Small intestine (tissue), 7 donors: ENCODE data around the gene CALHM1. TPM values are rescaled to one million over a fixed set of nuclear protein-coding genes. Genes with fewer than 3 reads are reported as not detected.

Source experiments
- DNase-seq, 2 donors: peaks; one replicate each; pipeline versions ENCODE4 v3.0.0 to v3.0.0-alpha.2; 2013
- FAIRE-seq: peaks from 2 replicates; lab custom pipeline; 2012; peaks lifted over from hg19 to GRCh38; lab: Jason Lieb, UNC
- H3K27ac ChIP-seq, 3 donors: one replicate each; pipeline ENCODE4 v1.5.1; 2013; ENCODE audit warnings: low read length in 2 of 3, mild to moderate bottlenecking in 2 of 3, control low read depth in 1 of 3, inconsistent platforms in 1 of 3, low read depth in 1 of 3, moderate library complexity in 1 of 3
- H3K27me3 ChIP-seq, 3 donors: one replicate each; pipeline ENCODE4 v1.6.1; 2013; ENCODE audit warnings: low read length in 3 of 3, inconsistent platforms in 1 of 3; ENCODE audit not compliant: control insufficient read depth in 3 of 3, insufficient read depth in 3 of 3
- H3K36me3 ChIP-seq, 3 donors: one replicate each; pipeline ENCODE4 v1.6.1; 2013; ENCODE audit warnings: low read length in 3 of 3, inconsistent platforms in 1 of 3, low read depth in 1 of 3, mild to moderate bottlenecking in 1 of 3, moderate library complexity in 1 of 3; ENCODE audit not compliant: control insufficient read depth in 3 of 3, insufficient read depth in 2 of 3
- H3K4me1 ChIP-seq, 3 donors: one replicate each; pipeline ENCODE4 v1.6.1; 2013; ENCODE audit warnings: low read length in 2 of 3, inconsistent platforms in 1 of 3, low read depth in 1 of 3, mild to moderate bottlenecking in 1 of 3, moderate library complexity in 1 of 3; ENCODE audit not compliant: control insufficient read depth in 3 of 3, insufficient read depth in 2 of 3
- H3K4me3 ChIP-seq, 3 donors: one replicate each; pipeline ENCODE4 v1.5.1; 2013; ENCODE audit warnings: low read length in 3 of 3, control low read depth in 1 of 3, inconsistent platforms in 1 of 3, low read depth in 1 of 3, mild to moderate bottlenecking in 1 of 3, moderate library complexity in 1 of 3
- H3K9me3 ChIP-seq, 2 donors: one replicate each; pipeline ENCODE4 v1.6.1; 2013; ENCODE audit warnings: low read depth in 1 of 2, low read length in 1 of 2; ENCODE audit not compliant: control insufficient read depth in 2 of 2, insufficient read depth in 1 of 2
- WGBS, 3 donors: extraction: QIAGEN DNeasy Blood & Tissue Kit; methylation state at CpG; one replicate each; pipeline ENCODE4 v1.1.7; 2013; 5-methylcytosine and 5-hydroxymethylcytosine counted together
- polyA plus RNA-seq, 4 donors: library from polyadenylated mRNA; stranded (reverse) in 3 of 4; unstranded in 1 of 4; fragments of 200-250 nt in 3 of 4; fragments of 120-200 nt in 1 of 4; gene quantifications; one replicate each; pipeline versions ENCODE4 v1.2.1 to v1.2.3, GENCODE V29; 2013
- donor health status: healthy with polysubstance abuse.
- donor health status: control.
- donor health status: control.
- donor health status: Bipolar disorder and iron deficiency.
- donor health status: healthy.

CALHM1 gene
- polyA plus RNA-seq, 4 donors = 0.03 to 0.06 TPM; not detected in 2

DNA sequence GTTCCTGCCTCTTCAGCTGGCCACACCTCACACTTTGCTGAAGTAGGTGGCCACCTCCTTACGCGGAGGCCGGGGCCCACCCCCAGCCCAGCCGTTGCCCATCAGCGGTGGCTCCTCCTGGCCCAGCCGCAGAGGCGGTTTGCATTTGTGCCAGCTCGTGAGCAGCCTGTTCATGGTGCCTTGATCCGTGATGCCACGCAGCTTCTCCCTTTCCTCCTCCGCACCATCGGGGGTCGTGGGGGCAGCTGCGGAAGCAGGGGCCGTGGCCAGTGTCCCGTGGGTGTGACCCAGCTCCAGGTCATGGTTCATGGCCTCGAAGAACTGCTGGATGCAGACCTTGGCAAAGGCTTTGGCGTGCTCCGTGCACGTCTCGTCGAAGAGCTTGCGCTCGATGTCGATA lies 3.5 kb downstream of the CALHM1 start:
- H3K27ac ChIP-seq = no peak overlapping the region
- peaks cover 0 to 3% (median 0%) of the 10 kb centered on the region in 3 donors for H3K36me3 ChIP-seq
- DNase-seq = no peak
- no peaks in the 10 kb centered on the region for H3K9me3 ChIP-seq
- H3K4me1 ChIP-seq = peaks cover 0 to 6% (median 0%) of the 10 kb centered on the region in 3 donors
- H3K27me3 ChIP-seq = no peaks in the 10 kb centered on the region
- FAIRE-seq = no peak
- H3K4me3 ChIP-seq = no peak overlapping the region
- WGBS, 3 donors = 85 to 90% (median 86%) methylated on average over 25 of the region's 25 CpGs

DNA sequence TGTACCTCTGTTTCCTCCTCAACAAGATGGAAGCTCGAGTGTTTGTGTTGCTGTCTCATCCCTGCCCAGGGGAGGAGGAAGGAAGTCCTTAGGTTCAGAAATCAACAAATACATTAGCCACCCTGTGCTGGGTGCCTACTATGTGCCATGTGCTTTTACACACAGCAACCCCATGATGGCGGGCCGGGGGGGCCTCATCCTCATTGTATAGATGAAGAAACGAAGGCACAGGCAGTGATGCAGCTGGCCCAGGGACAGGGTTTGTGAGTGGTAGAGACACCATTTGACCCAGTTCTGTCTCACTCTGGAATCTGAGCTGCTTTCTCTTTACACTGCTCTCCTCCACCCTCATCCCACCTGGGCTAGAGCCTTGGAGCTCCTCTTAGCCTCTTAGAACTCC lies 4.7 kb downstream of the CALHM1 start:
- Histone ChIP-seq H3K27me3 (no peaks in the 10 kb centered on the region), H3K9me3 (no peaks in the 10 kb centered on the region), H3K27ac (no peak overlapping the region), H3K36me3 (peaks cover 0 to 14% (median 0%) of the 10 kb centered on the region in 3 donors), H3K4me1 (peaks cover 0 to 6% (median 0%) of the 10 kb centered on the region in 3 donors), H3K4me3 (no peak overlapping the region)
- FAIRE-seq = no peak
- WGBS, 3 donors = 79 to 93% (median 82%) methylated on average over 4 of the region's 4 CpGs
- no peak for DNase-seq

DNA sequence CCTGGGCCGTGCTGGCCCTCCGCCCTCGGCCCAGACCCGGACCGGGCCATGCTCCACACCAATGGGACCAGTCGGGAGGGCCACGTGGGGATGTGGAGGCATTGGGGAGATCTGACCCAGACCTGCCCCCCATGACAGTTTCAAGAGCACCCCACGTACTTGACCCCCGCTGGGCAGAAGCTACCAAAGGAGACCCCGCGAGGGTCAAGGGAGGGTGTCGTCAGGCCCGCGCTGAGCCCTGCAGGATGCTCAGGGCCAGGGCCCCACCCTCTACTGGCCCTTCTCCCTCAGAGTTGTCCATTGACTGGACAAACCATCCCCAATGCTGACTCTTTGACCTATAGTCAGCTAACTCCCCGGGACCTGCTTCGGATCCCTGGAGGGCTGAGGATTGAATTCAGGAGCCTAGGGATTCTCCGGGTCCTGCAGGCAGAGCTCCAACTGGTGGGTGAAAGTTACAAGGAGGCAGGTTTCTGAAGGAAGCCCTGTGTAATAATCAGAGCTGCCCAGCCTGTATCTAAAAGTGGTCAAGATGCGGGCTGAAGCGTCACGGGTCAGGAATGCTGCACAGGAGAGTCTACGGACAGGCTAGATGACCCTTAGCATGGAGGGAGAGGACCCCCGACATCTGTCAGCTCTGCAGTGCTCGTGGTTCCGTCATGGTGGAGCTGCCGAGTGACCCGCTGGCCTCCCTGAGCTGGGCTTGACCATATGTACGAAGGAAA lies 6.0 kb downstream of the CALHM1 start:
- Histone ChIP-seq H3K36me3 (peaks cover 0 to 20% (median 1%) of the 10 kb centered on the region in 3 donors), H3K9me3 (no peaks in the 10 kb centered on the region), H3K4me3 (peak overlapping the region; percentile 55 to 67 (median 57)), H3K27ac (peak overlapping the region in 1 of 3 donors; percentile 89), H3K27me3 (no peaks in the 10 kb centered on the region), H3K4me1 (peaks cover 0 to 6% (median 0%) of the 10 kb centered on the region in 3 donors)
- FAIRE-seq (no peak), DNase-seq (no peak)
- WGBS, 3 donors = 27 to 33% (median 30%) methylated on average over 27 of the region's 27 CpGs

GRCh38 chr10:103451831-103452505 lies 6.7 kb downstream of the CALHM1 start, which contains the start of gene CALHM2:
CALHM2 (minus strand) TSS chr10:103452370; CDS start chr10:103449941, 2,429 bp downstream.
- H3K27ac ChIP-seq = peak within 1 kb of the TSS; percentile 36 to 89 (median 65)
- FAIRE-seq (no peak), DNase-seq (peak; percentile 40 to 70)
- peak within 1 kb of the TSS; percentile 55 to 67 (median 57) for H3K4me3 ChIP-seq
- peaks cover 0 to 27% (median 3%) of the 10 kb centered on the region in 3 donors for H3K36me3 ChIP-seq
- peaks cover 0 to 6% (median 0%) of the 10 kb centered on the region in 3 donors for H3K4me1 ChIP-seq
- H3K27me3 ChIP-seq = no peaks in the 10 kb centered on the region
- H3K9me3 ChIP-seq = no peaks in the 10 kb centered on the region
- 1% methylated on average over 22 to 32 of the region's 32 CpGs for WGBS, 3 donors

DNA sequence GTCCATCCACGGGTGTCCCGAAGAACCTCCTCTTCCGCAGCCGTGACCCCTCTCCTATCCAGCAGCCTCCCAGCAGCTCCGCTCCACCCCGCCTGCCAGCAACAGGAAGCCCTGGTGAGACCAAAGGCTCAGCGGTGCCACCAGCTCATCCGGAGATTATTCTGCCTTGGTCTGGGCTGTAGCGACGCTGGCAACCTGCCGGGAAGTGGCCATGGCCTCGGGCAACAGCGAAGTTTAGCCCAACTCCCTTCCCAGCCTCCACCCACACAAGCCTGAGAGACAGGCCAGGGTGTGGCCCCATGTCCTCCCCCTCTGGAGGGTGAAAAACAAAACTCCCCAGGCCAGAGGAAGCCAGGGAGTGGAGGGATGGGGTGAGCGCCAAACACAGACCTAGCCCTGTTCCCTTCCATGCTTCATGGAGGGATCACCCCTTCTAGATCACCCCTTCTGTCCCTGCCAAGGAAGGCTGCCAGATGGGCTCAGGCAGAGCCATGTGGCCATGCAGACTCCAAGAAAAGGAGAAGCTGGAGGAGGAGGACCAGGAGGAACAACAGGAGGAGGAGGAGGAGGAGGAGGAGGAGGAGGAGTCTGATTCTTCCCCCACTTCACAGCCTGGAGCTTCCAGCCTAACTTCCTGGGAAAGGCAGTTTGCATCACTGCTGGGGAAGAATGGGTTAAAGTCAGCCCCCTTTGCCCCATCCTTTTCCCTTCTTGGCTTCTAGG lies 7.4 kb downstream of the CALHM1 start:
- no peaks in the 10 kb centered on the region for H3K27me3 ChIP-seq
- peaks cover 0 to 6% (median 0%) of the 10 kb centered on the region in 3 donors for H3K4me1 ChIP-seq
- FAIRE-seq (no peak), DNase-seq (peak in 1 of 2 donors; percentile 17)
- peak overlapping the region; percentile 36 to 89 (median 65) for H3K27ac ChIP-seq
- 32 to 54% (median 51%) methylated on average over 14 of the region's 14 CpGs for WGBS, 3 donors
- peaks cover 0 to 34% (median 7%) of the 10 kb centered on the region in 3 donors for H3K36me3 ChIP-seq
- peak overlapping the region; percentile 55 to 67 (median 57) for H3K4me3 ChIP-seq
- no peaks in the 10 kb centered on the region for H3K9me3 ChIP-seq

- peaks cover 0 to 6% (median 0%) of the 10 kb centered on the region in 3 donors for H3K4me1 ChIP-seq
- H3K27ac ChIP-seq = peak overlapping the region in 1 of 3 donors; percentile 89
- FAIRE-seq = no peak
- no peak overlapping the region for H3K4me3 ChIP-seq
- no peaks in the 10 kb centered on the region for H3K27me3 ChIP-seq
- H3K9me3 ChIP-seq = no peaks in the 10 kb centered on the region
- no peak for DNase-seq
- peaks cover 0 to 44% (median 10%) of the 10 kb centered on the region in 3 donors for H3K36me3 ChIP-seq
- 85 to 89% (median 86%) methylated on average over 12 of the region's 12 CpGs for WGBS, 3 donors
Measured at GRCh38 chr10:103450201-103450695, 8.5 kb downstream of the CALHM1 start.

- Histone ChIP-seq H3K4me3 (no peak overlapping the region), H3K27ac (peak overlapping the region in 1 of 3 donors; percentile 23)
- FAIRE-seq = no peak
Measured at GRCh38 chr10:103449208-103450144, 9.2 kb downstream of the CALHM1 start.

More at GRCh38 chr10:103449208-103450144, 9.2 kb downstream of the CALHM1 start:
- WGBS, 3 donors = 86 to 90% (median 87%) methylated on average over 33 to 34 of the region's 34 CpGs
- Histone ChIP-seq H3K36me3 (peaks cover 7 to 52% (median 13%) of the 10 kb centered on the region in 3 donors), H3K27me3 (no peaks in the 10 kb centered on the region), H3K4me1 (peaks cover 0 to 6% (median 0%) of the 10 kb centered on the region in 3 donors), H3K9me3 (no peaks in the 10 kb centered on the region)
- no peak for DNase-seq
